PC-9 (cell line): ENCODE data around the gene ARPC1A. TPM values are rescaled to one million over a fixed set of nuclear protein-coding genes. Genes with fewer than 3 reads are reported as not detected.
"Not testable (repeated sequence)": the region's sequence is repeated elsewhere in the genome, so short reads cannot be mapped to it uniquely, and the experiment has no call there.

ENCODE experiments used
- BruUV-seq: library from RNA; stranded (reverse); fragments of 400-500 nt; replicated peaks from 2 replicates; lab custom pipeline; 2021; lab: Mats Ljungman, UMichigan
- CTCF ChIA-PET: fragments of 300-600 bp; sonication (Branson Sonifier 250); formaldehyde crosslinking; loops from one replicate; lab custom pipeline; 2022; ENCODE audit warnings: antibody characterized with exemption; lab: Charles Lee
- POLR2A ChIA-PET: fragments of 300-600 bp; sonication (Branson Sonifier 250); formaldehyde crosslinking; loops from one replicate; lab custom pipeline; 2022; ENCODE audit warnings: antibody characterized with exemption; ENCODE audit not compliant: unreplicated experiment; lab: Charles Lee
- DNase-seq, 2 experiments: peaks; one replicate each; pipeline versions ENCODE4 v3.0.0 to v3.0.0-alpha.2; 2015 to 2022; ENCODE audit warnings: mixed read lengths in 1 of 2
- H2AFZ ChIP-seq: fragments of 200-600 bp; sonication (generic); 2 replicates; pipeline ENCODE4 v1.8.1; 2017; ENCODE audit warnings: antibody characterized with exemption
- H3F3A ChIP-seq: fragments of 200-600 bp; sonication (generic); 2 replicates; pipeline ENCODE4 v1.8.1; 2017; ENCODE audit warnings: antibody characterized with exemption, mild to moderate bottlenecking, low read depth; ENCODE audit not compliant: insufficient read depth
- H3K27ac ChIP-seq: fragments of 200-600 bp; sonication (generic); 2 replicates; pipeline ENCODE4 v1.6.1; 2016; ENCODE audit warnings: mixed run types
- H3K27me3 ChIP-seq: fragments of 200-600 bp; sonication (generic); 2 replicates; pipeline ENCODE4 v1.6.1; 2016; ENCODE audit warnings: low read depth, mixed run types; ENCODE audit not compliant: insufficient read depth
- H3K36me3 ChIP-seq: fragments of 200-600 bp; sonication (generic); 2 replicates; pipeline ENCODE4 v1.6.1; 2016; ENCODE audit warnings: low read depth, mixed run types
- H3K4me1 ChIP-seq: fragments of 200-600 bp; sonication (generic); replicated peaks from 2 replicates; pipeline ENCODE4 v1.6.1; 2016; ENCODE audit warnings: mixed run types; ENCODE audit not compliant: insufficient read depth
- H3K4me2 ChIP-seq: fragments of 200-600 bp; sonication (generic); 2 replicates; pipeline ENCODE4 v1.6.1; 2017; ENCODE audit warnings: mixed run types
- H3K4me3 ChIP-seq: fragments of 200-600 bp; sonication (generic); 2 replicates; pipeline ENCODE4 v1.6.1; 2016; ENCODE audit warnings: mixed run types
- H3K79me2 ChIP-seq: fragments of 200-600 bp; sonication (generic); 2 replicates; pipeline ENCODE4 v1.6.1; 2017; ENCODE audit warnings: low read depth, mixed run types
- H3K9me2 ChIP-seq: fragments of 200-600 bp; sonication (generic); 2 replicates; pipeline ENCODE4 v1.8.1; 2017; ENCODE audit warnings: mild to moderate bottlenecking; ENCODE audit not compliant: insufficient read depth
- H3K9me3 ChIP-seq: fragments of 200-600 bp; sonication (generic); 2 replicates; pipeline ENCODE4 v1.8.1; 2016; ENCODE audit warnings: low read depth; ENCODE audit not compliant: insufficient read depth
- H4K20me1 ChIP-seq: fragments of 200-600 bp; sonication (generic); 2 replicates; pipeline ENCODE4 v1.8.1; 2017; ENCODE audit not compliant: insufficient read depth
- EZH2 ChIP-seq: fragments of 200-600 bp; sonication (generic); IDR thresholded peaks from 2 replicates; pipeline ENCODE4 v1.8.0; 2017; ENCODE audit warnings: antibody characterized with exemption, low read depth
- intact Hi-C: fragments of 100-400 bp; cut with micrococcal nuclease; formaldehyde crosslinking; loops from one replicate; pipeline ENCODE4 v1.10.0; 2022; ENCODE audit not compliant: unreplicated experiment
- total RNA-seq: library from RNA; stranded (reverse); gene quantifications from 2 replicates; pipeline ENCODE4 v1.2.3, GENCODE V29; 2021
- TF ChIP-seq, protein P1 (sequence below): fragments of 200-600 bp; sonication (generic); conservative IDR thresholded peaks from 2 replicates; pipeline ENCODE4 v1.6.1; 2017; ENCODE audit warnings: mixed run types, antibody characterized with exemption, mild to moderate bottlenecking, moderate library complexity

Gene ARPC1A
- total RNA-seq, 1 experiment from 2014 or later: 305 TPM

- no peak for TF ChIP-seq EZH2
- no peak overlapping the region for H3K27ac ChIP-seq
- no peak overlapping the region for H3K4me3 ChIP-seq
- no peak overlapping the region for H3K4me2 ChIP-seq
- no peaks in the 10 kb centered on the region for H3K4me1 ChIP-seq
- no peaks in the 10 kb centered on the region for H3K9me2 ChIP-seq
- peaks cover 5% of the 10 kb centered on the region; the same call in 1 of the 2 replicates for H3F3A ChIP-seq
- ChIA-PET POLR2A (no interaction called here), CTCF (interaction anchor here (0.6 kb wide), 1 partner anchor 22 kb away, joined by 3 read pairs; no protein-coding TSS in a partner anchor)
- peaks cover 14% of the 10 kb centered on the region for H4K20me1 ChIP-seq
- no TSS peak for BruUV-seq
- 0 out of 2 replicates have a peak, but pooled peaks cover 4% of the 10 kb centered on the region for H3K79me2 ChIP-seq
- no peaks in the 10 kb centered on the region for H3K9me3 ChIP-seq
- no peaks in the 10 kb centered on the region; the same call in 1 of the 2 replicates for H3K36me3 ChIP-seq
- intact Hi-C loops: loop anchor here (1.0 kb wide), 1 partner anchor 21 kb away; no protein-coding TSS in a partner anchor
- H3K27me3 ChIP-seq: no peaks in the 10 kb centered on the region
- no peak for DNase-seq
- H2AFZ ChIP-seq: no peak overlapping the region
Observed at GRCh38 chr7:99386584-99387238, 61.0 kb downstream of the ARPC1A start.

DNA sequence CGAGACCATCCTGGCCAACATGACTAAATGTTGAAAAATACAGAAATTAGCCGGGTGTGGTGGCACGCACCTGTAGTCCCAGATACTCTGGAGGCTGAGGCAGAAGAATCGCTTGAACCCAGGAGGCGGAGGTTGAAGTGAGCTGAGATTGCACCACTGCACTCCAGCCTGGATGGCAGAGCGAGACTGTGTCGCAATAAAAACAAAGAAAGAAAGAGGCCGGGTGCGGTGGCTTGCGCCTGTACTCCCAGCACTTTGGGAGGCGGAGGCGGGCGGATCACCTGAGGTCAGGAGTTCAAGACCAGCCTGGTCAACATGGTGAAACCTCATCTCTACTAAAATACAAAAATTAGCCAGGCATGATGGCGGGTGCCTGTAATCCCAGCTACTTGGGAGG is 61.5 kb downstream of the ARPC1A start:
- H3K27ac ChIP-seq, POLR2A ChIA-PET, H3K36me3 ChIP-seq, H3K4me2 ChIP-seq, H3K79me2 ChIP-seq, H3K27me3 ChIP-seq, H3F3A ChIP-seq, H3K9me3 ChIP-seq, CTCF ChIA-PET, H2AFZ ChIP-seq, DNase-seq, H3K9me2 ChIP-seq, H3K4me3 ChIP-seq, H3K4me1 ChIP-seq, BruUV-seq: not testable (repeated sequence)
- intact Hi-C loops: loop anchor here (1.0 kb wide), 1 partner anchor 22 kb away; no protein-coding TSS in a partner anchor
- peaks cover 14% of the 10 kb centered on the region for H4K20me1 ChIP-seq

DNA sequence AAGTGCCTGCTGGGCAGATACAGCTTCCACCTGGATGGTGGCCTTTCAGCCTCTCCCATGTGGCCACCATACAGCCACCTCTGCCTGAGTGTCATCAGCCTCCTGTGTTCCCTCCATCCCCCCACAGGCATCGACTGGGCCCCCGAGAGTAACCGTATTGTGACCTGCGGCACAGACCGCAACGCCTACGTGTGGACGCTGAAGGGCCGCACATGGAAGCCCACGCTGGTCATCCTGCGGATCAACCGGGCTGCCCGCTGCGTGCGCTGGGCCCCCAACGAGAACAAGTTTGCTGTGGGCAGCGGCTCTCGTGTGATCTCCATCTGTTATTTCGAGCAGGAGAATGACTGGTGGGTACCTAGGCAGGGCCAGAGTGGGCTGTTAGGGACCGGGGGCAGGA is 62.2 kb downstream of the ARPC1A start:
- Histone ChIP-seq H3K9me3 (no peaks in the 10 kb centered on the region), H3K9me2 (no peaks in the 10 kb centered on the region), H3K4me3 (no peak overlapping the region), H3K27me3 (no peaks in the 10 kb centered on the region), H3K27ac (no peak overlapping the region), H3K36me3 (no peaks in the 10 kb centered on the region; the same call in 1 of the 2 replicates), H4K20me1 (peaks cover 13% of the 10 kb centered on the region), H2AFZ (no peak overlapping the region), H3F3A (peaks cover 6% of the 10 kb centered on the region; the same call in 1 of the 2 replicates), H3K79me2 (0 out of 2 replicates have a peak, but pooled peaks cover 4% of the 10 kb centered on the region), H3K4me1 (no peaks in the 10 kb centered on the region), H3K4me2 (no peak overlapping the region)
- no TSS peak for BruUV-seq
- TF ChIP-seq, protein P1, sequence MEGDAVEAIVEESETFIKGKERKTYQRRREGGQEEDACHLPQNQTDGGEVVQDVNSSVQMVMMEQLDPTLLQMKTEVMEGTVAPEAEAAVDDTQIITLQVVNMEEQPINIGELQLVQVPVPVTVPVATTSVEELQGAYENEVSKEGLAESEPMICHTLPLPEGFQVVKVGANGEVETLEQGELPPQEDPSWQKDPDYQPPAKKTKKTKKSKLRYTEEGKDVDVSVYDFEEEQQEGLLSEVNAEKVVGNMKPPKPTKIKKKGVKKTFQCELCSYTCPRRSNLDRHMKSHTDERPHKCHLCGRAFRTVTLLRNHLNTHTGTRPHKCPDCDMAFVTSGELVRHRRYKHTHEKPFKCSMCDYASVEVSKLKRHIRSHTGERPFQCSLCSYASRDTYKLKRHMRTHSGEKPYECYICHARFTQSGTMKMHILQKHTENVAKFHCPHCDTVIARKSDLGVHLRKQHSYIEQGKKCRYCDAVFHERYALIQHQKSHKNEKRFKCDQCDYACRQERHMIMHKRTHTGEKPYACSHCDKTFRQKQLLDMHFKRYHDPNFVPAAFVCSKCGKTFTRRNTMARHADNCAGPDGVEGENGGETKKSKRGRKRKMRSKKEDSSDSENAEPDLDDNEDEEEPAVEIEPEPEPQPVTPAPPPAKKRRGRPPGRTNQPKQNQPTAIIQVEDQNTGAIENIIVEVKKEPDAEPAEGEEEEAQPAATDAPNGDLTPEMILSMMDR: no peak
- TF ChIP-seq EZH2: no peak
- intact Hi-C loops: loop anchor here (1.0 kb wide), 1 partner anchor 23 kb away; no protein-coding TSS in a partner anchor
- ChIA-PET CTCF (no interaction called here), POLR2A (interaction anchor here (0.6 kb wide), 1 partner anchor 676 kb away, joined by 7 read pairs; no protein-coding TSS in a partner anchor)
- DNase-seq: no peak

GRCh38 chr7:99389772-99390171 is 64.1 kb downstream of the ARPC1A start:
- TF ChIP-seq EZH2: no peak
- TF ChIP-seq, protein P1: no peak
- POLR2A ChIA-PET: no interaction called here
- Histone ChIP-seq H3K4me3 (no peak overlapping the region), H3K9me2 (no peaks in the 10 kb centered on the region), H3K27ac (no peak overlapping the region), H3K9me3 (no peaks in the 10 kb centered on the region), H3K27me3 (no peaks in the 10 kb centered on the region), H2AFZ (no peak overlapping the region), H3K79me2 (no peaks in the 10 kb centered on the region), H3K36me3 (no peaks in the 10 kb centered on the region; the same call in 1 of the 2 replicates), H3F3A (peaks cover 18% of the 10 kb centered on the region), H3K4me1 (no peaks in the 10 kb centered on the region), H4K20me1 (peaks cover under 1% of the 10 kb centered on the region; the same call in 1 of the 2 replicates), H3K4me2 (no peak overlapping the region)
- BruUV-seq: no TSS peak
- intact Hi-C loops: no loop called here
- DNase-seq: no peak
- CTCF ChIA-PET: no interaction called here
